HepG2 (cell line): ENCODE results near the gene UBR1. TPM values are rescaled to one million over a fixed set of nuclear protein-coding genes. Genes with fewer than 3 reads are reported as not detected.

Source experiments
- CC2D1A ChIP-seq: sonication (generic); formaldehyde crosslinking; IDR thresholded peaks from 2 replicates; pipeline ENCODE4 v1.8.1; 2023; ENCODE audit warnings: mild to moderate bottlenecking, missing genetic modification reagents
- MXD4 ChIP-seq: IDR thresholded peaks from 2 replicates; pipeline ENCODE4 v1.6.1; 2016; ENCODE audit warnings: mild to moderate bottlenecking, missing biosample characterization, missing genetic modification reagents
- PPARG ChIP-seq: conservative IDR thresholded peaks from 2 replicates; pipeline ENCODE4 v1.6.1; 2016; ENCODE audit warnings: missing biosample characterization, missing genetic modification reagents
- RFXANK ChIP-seq: IDR thresholded peaks from 2 replicates; pipeline ENCODE4 v1.6.1; 2016
- TBX3 ChIP-seq: fragments of 450-650 bp; IDR thresholded peaks from 2 replicates; pipeline ENCODE4 v1.6.1; 2017; ENCODE audit warnings: antibody characterized with exemption, mild to moderate bottlenecking, inconsistent platforms, borderline replicate concordance
- THAP9 ChIP-seq: sonication (generic); formaldehyde crosslinking; IDR thresholded peaks from 2 replicates; pipeline ENCODE4; 2020; ENCODE audit warnings: missing genetic modification reagents, mild to moderate bottlenecking, borderline replicate concordance
- ZBTB37 ChIP-seq: sonication (generic); formaldehyde crosslinking; IDR thresholded peaks from 2 replicates; pipeline ENCODE4 v1.4.0; 2020; ENCODE audit warnings: mild to moderate bottlenecking, missing genetic modification reagents
- ZFP62 ChIP-seq: sonication (generic); formaldehyde crosslinking; IDR thresholded peaks from 2 replicates; pipeline ENCODE4 v1.4.0; 2020; ENCODE audit warnings: missing genetic modification reagents
- ZNF598 ChIP-seq: sonication (generic); formaldehyde crosslinking; IDR thresholded peaks from 2 replicates; pipeline ENCODE4 v1.5.1; 2020; ENCODE audit warnings: mild to moderate bottlenecking, missing genetic modification reagents, borderline replicate concordance
- ZNF616 ChIP-seq: sonication (generic); formaldehyde crosslinking; IDR thresholded peaks from 2 replicates; pipeline ENCODE4 v1.5.0; 2020; ENCODE audit warnings: low read depth, mild to moderate bottlenecking, missing genetic modification reagents
- ZNF747 ChIP-seq: sonication (generic); formaldehyde crosslinking; IDR thresholded peaks from 2 replicates; pipeline ENCODE4 v1.8.1; 2023; ENCODE audit warnings: missing genetic modification reagents, mild to moderate bottlenecking, borderline replicate concordance
- polyA plus RNA-seq, 8 experiments: library from polyadenylated mRNA; depleted of rRNA in 3 of 8; stranded (reverse) in 7 of 8; unstranded in 1 of 8; fragments of >200 nt; fragmentation: Illumina TruSeq in 4 of 8; extraction: Trizol in 4 of 8; gene quantifications; 2 replicates each; pipeline versions ENCODE4 v1.2.1 to v1.2.3, GENCODE V29; 2011 to 2016; ENCODE audit warnings: low read depth in 4 of 8, missing spikeins in 1 of 8, mixed read lengths in 1 of 8; ENCODE audit not compliant: insufficient read depth in 1 of 8
- total RNA-seq, 5 experiments: library from RNA; depleted of rRNA; stranded (reverse); fragments of >200 nt; fragmentation: Illumina TruSeq; extraction: Trizol; gene quantifications; 2 replicates each; pipeline ENCODE4 v1.2.3, GENCODE V29; 2016; ENCODE audit warnings: low read depth in 1 of 5
- TF ChIP-seq, protein P1 (sequence below): sonication (generic); formaldehyde crosslinking; IDR thresholded peaks from 2 replicates; pipeline ENCODE4 v1.4.0; 2020; ENCODE audit warnings: missing genetic modification reagents, borderline replicate concordance
- TF ChIP-seq, protein P2 (sequence below): sonication (generic); formaldehyde crosslinking; IDR thresholded peaks from 2 replicates; pipeline ENCODE4 v1.5.1; 2020; ENCODE audit warnings: mild to moderate bottlenecking, missing genetic modification reagents
- TF ChIP-seq, protein P3 (sequence below): sonication (generic); formaldehyde crosslinking; IDR thresholded peaks from 2 replicates; pipeline ENCODE4 v1.4.0; 2020; ENCODE audit warnings: missing genetic modification reagents

UBR1 gene
- total and polyA plus RNA-seq, 2 of the 13 experiments (the other 11 are each of a cell fraction or from before 2014, with no cell fraction given): 6.4 to 18.0 TPM

GRCh38 chr15:43105778-43106485 is at the start of gene UBR1 (continued):
- TF ChIP-seq THAP9 (CRISPR knock-in tag): peak; percentile 81; the same call in 1 of the 2 replicates
- no peak for TF ChIP-seq ZNF616 (CRISPR knock-in tag)
- TF ChIP-seq, protein P1, sequence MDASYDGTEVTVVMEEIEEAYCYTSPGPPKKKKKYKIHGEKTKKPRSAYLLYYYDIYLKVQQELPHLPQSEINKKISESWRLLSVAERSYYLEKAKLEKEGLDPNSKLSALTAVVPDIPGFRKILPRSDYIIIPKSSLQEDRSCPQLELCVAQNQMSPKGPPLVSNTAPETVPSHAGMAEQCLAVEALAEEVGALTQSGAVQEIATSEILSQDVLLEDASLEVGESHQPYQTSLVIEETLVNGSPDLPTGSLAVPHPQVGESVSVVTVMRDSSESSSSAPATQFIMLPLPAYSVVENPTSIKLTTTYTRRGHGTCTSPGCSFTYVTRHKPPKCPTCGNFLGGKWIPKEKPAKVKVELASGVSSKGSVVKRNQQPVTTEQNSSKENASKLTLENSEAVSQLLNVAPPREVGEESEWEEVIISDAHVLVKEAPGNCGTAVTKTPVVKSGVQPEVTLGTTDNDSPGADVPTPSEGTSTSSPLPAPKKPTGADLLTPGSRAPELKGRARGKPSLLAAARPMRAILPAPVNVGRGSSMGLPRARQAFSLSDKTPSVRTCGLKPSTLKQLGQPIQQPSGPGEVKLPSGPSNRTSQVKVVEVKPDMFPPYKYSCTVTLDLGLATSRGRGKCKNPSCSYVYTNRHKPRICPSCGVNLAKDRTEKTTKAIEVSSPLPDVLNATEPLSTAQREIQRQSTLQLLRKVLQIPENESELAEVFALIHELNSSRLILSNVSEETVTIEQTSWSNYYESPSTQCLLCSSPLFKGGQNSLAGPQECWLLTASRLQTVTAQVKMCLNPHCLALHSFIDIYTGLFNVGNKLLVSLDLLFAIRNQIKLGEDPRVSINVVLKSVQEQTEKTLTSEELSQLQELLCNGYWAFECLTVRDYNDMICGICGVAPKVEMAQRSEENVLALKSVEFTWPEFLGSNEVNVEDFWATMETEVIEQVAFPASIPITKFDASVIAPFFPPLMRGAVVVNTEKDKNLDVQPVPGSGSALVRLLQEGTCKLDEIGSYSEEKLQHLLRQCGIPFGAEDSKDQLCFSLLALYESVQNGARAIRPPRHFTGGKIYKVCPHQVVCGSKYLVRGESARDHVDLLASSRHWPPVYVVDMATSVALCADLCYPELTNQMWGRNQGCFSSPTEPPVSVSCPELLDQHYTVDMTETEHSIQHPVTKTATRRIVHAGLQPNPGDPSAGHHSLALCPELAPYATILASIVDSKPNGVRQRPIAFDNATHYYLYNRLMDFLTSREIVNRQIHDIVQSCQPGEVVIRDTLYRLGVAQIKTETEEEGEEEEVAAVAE (CRISPR knock-in tag): no peak; the same call in 1 of the 2 replicates
- TF ChIP-seq, protein P2, sequence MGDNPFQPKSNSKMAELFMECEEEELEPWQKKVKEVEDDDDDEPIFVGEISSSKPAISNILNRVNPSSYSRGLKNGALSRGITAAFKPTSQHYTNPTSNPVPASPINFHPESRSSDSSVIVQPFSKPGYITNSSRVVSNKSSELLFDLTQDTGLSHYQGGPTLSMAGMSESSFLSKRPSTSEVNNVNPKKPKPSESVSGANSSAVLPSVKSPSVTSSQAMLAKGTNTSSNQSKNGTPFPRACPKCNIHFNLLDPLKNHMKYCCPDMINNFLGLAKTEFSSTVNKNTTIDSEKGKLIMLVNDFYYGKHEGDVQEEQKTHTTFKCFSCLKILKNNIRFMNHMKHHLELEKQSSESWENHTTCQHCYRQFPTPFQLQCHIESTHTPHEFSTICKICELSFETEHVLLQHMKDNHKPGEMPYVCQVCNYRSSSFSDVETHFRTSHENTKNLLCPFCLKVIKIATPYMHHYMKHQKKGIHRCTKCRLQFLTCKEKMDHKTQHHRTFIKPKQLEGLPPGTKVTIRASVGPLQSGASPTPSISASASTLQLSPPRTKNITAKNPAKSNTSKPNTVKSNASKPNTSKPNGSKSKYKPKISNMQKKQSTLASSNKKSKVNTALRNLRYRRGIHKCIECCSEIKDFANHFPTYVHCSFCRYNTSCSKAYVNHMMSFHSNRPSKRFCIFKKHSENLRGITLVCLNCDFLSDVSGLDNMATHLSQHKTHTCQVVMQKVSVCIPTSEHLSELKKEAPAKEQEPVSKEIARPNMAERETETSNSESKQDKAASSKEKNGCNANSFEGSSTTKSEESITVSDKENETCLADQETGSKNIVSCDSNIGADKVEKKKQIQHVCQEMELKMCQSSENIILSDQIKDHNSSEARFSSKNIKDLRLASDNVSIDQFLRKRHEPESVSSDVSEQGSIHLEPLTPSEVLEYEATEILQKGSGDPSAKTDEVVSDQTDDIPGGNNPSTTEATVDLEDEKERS: no peak
- TF ChIP-seq CC2D1A: no peak
- TF ChIP-seq MXD4: no peak
- TF ChIP-seq ZBTB37 (CRISPR knock-in tag): no peak
- TF ChIP-seq ZNF598 (CRISPR knock-in tag): no peak
- TF ChIP-seq ZNF747 (CRISPR knock-in tag): peak; percentile 55; the same call in 1 of the 2 replicates
- 0 out of 2 replicates have a peak, but pooled peaks have one; percentile 53 for TF ChIP-seq RFXANK
- no peak for TF ChIP-seq TBX3
- TF ChIP-seq, protein P3, sequence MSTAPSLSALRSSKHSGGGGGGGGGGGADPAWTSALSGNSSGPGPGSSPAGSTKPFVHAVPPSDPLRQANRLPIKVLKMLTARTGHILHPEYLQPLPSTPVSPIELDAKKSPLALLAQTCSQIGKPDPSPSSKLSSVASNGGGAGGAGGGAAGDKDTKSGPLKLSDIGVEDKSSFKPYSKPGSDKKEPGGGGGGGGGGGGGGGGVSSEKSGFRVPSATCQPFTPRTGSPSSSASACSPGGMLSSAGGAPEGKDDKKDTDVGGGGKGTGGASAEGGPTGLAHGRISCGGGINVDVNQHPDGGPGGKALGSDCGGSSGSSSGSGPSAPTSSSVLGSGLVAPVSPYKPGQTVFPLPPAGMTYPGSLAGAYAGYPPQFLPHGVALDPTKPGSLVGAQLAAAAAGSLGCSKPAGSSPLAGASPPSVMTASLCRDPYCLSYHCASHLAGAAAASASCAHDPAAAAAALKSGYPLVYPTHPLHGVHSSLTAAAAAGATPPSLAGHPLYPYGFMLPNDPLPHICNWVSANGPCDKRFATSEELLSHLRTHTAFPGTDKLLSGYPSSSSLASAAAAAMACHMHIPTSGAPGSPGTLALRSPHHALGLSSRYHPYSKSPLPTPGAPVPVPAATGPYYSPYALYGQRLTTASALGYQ: 0 out of 2 replicates have a peak, but pooled peaks have one; percentile 24
- peak; percentile 38; the same call in 1 of the 2 replicates for TF ChIP-seq PPARG (CRISPR knock-in tag)
- TF ChIP-seq ZFP62: no peak
